SKM-1 (cell line): ENCODE data around the gene LMNA.
"Not testable (repeated sequence)": the region's sequence is repeated elsewhere in the genome, so short reads cannot be mapped to it uniquely, and the experiment has no call there.

ENCODE experiments used
- DNase-seq: peaks from one replicate; lab custom pipeline; 2025; ENCODE audit not compliant: unreplicated experiment; lab: John Stamatoyannopoulos, UW

The LMNA gene

DNA sequence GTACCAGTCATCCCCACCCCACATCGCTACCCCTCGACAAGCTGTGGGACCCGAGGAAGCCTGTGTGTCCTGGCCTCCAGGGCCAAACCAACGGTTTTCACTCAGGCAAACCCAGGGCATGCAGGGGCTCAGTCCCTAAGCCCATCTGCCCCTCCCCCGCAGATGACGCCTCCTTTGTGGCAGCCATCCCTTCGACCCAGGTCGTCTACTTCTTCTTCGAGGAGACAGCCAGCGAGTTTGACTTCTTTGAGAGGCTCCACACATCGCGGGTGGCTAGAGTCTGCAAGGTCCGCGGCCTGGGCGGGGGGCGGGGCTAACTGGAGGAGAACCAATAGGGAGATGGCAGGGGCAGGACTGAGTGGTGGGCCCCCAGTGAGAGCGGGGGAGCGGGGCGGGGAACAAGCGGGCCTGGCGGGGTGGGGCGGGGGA, 46.2 kb downstream of the LMNA start:
- no peak for DNase-seq

DNA sequence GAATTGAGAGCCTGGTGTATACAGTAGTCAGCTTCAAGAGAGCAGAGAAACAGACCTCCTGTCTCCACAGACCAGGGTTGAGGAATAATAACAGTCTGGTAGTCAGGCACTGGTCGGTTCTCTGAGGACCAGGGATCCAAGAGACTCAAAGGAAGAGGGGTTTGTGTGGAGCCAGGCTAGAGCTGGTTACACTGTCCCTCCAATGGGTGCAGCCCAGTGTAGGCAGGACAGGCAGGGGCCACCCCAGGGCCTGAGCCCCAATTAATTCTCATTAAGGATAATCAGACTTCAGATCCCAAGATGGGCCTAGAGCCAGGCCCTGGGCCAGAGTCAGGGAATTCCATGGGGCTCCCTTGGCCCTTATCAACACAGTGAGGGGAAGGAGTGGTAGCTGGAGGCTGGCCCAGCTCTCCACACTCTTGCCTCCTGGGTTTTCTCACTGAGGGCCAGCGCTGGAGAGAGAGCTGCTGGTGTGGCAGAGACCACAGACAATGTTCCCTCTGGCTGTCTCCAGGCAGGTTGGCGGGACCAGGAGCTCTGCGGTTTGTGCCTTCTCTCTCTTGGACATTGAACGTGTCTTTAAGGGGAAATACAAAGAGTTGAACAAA, 48.0 kb downstream of the LMNA start:
- DNase-seq = no peak

DNA sequence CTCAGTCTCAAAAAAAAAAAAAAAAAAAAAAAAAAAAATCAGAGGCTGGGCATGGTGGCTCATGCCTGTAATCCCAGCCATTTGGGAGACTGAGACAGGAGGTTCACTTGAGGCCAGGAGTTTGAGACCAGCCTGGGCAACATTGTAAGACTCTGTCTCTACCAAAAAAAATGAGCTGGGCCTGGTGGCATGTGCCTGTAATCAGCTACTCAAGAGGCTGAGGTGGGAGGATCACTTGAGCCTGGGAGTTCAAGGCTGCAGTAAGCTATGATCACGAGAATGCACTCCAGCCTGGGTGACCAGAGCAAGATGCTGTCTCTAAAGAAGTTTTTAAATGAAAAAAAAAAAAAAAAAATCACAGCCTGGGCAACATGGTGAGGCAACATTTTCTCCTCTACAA, 49.2 kb downstream of the LMNA start:
- no peak for DNase-seq

DNA sequence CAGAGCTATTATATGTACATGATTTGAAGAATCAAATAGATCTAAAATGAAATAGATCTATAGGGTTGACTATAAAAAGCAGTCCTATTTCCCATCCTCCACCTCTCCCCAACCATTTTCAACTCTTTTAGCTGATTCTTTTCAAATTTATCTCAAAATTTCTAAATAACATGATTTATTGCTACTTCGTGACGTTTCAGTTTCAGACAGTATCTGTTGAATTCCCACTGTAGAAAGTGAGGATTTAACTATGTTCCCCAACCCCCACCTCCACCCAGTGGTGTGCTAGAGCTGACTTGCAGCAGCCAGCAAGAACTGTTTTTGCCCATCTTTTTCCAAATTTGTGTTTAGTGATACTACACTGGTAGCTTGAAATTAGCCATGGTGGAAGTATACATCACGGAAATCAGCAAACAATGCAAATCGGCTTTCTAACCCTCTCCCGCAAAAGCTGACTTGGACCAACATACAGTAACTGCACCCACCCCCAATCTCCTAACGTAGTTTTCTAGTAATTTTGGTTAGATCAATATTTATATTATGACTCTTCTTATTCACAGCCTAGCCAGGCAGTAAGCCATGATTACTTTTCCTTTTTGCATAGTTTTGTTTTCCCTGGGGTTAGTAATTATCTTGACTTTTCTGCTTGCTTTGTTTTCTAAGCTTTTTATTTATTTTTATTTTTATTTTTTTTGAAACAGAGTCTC, 49.8 kb downstream of the LMNA start:
- no peak for DNase-seq

DNA sequence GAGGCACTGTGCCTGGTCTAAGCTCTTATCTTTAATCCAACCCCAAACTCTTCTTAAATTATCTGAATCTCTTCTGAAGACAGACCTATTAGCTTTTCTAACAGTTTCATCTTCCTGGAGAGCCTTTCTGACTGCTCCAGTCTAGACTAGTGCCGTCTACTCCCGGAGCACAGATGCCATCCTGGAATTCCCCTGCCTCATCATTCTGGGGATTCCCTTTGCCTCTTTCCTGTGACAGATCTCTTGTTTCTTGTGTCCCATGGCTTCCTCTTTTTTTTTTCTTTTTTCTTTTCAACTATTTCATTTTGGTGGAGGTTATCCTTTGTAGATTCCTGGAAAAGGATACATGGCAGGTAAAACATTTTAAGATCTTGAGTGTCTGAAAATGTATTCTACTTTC, 50.6 kb downstream of the LMNA start:
- no peak for DNase-seq

DNA sequence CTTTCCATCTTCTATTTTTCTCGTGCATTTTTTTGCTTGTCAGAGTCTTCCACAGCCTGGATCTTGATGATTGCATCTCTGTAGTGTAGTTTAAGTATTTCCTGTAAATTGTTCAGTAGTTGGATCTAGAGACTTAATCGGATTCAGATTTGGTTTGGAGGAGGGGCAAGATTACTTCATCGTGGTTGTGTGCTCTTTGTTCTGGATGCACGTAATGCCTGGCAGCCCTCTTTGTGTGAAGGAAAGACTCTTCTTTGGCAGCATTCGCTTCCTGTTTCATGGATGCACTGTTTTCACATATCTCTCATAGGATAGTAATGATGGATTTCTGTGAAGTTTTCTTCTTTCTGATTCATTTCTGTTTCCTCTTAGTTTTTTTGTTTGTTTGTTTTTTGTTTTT, 53.0 kb downstream of the LMNA start:
- DNase-seq = no peak

DNA sequence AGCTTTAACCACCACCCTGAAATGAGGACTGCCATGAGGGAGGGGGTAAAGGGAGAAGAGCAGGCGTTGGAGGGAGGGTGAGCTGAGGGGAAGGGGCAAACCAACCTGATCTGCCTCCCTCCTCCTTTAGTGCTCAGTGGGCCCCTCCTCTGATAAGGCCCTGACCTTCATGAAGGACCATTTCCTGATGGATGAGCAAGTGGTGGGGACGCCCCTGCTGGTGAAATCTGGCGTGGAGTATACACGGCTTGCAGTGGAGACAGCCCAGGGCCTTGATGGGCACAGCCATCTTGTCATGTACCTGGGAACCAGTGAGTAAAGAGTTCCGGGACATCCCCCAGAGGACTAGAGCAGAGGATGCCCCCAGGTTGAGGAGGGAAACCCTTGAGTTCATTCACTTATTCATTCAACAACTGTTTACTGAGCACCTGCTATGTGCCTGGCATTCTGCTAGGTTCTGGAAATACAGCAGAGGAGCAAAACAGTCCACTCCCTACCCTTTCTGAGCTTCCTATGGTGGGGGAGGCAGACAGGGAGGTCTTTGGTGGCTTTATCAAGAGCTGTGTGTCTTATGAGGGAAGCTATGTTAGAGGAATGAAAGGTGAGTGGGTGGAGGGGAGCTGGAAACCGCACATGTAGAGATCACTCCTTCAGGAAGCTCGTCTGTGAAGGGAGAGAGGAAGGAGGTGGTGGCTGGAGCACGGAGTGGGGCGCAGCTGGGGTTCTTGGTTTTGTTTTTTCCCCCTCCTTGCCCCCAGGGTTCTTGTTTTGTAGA, 58.4 kb downstream of the LMNA start:
- no peak for DNase-seq

DNA sequence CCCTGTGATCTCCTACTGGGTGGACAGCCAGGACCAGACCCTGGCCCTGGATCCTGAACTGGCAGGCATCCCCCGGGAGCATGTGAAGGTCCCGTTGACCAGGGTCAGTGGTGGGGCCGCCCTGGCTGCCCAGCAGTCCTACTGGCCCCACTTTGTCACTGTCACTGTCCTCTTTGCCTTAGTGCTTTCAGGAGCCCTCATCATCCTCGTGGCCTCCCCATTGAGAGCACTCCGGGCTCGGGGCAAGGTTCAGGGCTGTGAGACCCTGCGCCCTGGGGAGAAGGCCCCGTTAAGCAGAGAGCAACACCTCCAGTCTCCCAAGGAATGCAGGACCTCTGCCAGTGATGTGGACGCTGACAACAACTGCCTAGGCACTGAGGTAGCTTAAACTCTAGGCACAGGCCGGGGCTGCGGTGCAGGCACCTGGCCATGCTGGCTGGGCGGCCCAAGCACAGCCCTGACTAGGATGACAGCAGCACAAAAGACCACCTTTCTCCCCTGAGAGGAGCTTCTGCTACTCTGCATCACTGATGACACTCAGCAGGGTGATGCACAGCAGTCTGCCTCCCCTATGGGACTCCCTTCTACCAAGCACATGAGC, 62.2 kb downstream of the LMNA start:
- DNase-seq = no peak

DNA sequence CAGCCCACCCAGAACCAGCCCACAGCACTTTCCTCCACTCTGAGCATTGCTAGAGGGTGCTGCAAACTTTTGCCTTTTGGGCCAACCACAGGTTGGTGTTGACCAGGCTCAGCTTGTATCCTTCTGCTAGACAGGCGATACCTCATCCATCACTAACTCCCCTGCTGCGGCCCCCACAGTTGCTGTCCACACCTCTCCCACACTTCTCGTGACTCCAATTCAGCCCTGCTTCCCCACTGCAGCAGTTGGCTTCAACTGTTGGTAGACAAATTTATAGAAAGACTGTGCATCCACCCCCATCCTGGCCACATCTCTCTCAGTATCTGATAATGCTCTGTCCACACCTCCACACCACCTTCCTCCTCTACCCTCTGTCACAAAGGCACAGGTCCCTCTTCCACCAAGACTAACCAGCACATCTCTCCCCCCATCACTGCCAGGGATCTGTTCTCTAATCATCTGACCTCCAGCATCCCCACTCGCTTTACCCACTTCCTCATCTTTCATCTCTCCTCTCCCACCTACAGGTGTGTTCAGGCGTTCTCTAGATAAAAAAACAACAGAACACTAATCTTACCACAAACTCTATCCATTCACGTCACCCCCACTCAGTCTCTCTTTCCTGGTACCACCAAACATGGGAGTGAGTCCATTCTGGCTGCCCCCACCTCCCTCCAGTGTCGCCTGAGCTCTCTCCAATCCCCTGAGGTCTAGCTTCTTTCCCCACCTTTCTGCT, 63.6 kb downstream of the LMNA start:
- no peak for DNase-seq

DNA sequence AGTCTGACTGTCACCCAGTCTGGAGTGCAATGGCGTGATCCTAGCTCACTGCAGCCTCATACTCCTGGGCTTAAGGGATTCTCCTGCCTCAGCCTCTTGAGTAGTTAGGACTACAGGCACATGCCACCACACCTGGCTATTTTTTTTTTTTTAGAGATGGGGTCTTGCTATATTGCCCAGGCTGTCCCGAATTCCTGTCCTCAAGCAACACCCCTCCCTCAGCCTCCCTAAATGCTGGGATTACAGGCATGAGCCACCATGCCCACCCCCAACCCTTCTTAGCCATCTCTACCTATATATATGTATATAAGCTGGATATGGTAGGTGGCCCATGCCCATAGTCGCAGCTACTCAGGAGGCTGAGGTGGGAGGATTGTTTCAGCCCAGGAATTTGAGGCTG, 66.0 kb downstream of the LMNA start:
- DNase-seq = no peak

DNA sequence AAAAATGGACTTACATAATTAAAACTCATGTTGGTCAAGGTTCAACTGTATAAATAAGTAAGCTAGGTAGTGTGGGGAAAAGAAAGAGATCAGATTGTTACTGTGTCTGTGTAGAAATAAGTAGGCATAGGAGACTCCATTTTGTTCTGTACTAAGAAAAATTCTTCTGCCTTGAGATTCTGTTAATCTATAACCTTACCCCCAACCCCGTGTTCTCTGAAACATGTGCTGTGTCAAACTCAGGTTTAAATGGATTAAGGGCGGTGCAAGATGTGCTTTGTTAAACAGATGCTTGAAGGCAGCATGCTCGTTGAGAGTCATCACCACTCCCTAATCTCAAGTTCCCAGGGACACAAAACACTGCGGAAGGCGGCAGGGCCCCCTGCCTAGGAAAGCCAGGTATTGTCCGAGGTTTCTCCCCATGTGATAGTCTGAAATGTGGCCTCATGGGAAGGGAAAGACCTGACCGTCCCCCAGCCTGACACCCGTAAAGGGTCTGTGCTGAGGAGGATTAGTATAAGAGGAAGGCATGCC, 66.9 kb downstream of the LMNA start:
- DNase-seq = not testable (repeated sequence)

DNA sequence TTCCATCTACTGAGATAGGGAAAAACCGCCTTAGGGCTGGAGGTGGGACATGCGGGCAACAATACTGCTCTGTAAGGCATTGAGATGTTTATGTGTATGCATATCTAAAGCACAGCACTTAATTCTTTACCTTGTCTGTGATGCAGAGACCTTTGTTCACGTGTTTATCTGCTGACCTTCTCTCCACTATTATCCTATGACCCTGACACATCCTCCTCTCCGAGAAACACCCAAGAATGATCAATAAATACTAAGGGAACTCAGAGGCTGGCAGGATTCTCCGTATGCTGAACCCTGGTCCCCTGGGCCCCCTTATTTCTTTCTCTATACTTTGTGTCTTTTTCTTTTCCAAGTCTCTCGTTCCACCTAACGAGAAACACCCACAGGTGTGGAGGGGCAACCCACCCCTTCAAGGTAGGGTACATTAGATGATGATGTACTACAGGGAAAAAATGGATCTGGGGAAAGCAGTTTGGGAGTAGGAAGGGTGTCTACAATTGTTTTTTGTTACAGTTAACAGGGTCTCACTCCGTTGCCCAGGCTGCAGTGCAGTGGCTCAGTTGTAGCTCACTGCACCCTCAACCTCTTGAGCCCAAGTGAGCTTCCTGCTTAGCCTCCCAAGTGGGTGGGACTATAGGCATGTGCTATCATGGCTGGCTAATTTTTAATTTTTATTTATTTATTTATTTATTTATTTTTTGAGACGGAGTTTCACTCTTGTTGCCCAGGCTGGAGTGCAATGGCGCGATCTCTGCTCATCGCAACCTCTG, 67.7 kb downstream of the LMNA start:
- DNase-seq = not testable (repeated sequence)

DNA sequence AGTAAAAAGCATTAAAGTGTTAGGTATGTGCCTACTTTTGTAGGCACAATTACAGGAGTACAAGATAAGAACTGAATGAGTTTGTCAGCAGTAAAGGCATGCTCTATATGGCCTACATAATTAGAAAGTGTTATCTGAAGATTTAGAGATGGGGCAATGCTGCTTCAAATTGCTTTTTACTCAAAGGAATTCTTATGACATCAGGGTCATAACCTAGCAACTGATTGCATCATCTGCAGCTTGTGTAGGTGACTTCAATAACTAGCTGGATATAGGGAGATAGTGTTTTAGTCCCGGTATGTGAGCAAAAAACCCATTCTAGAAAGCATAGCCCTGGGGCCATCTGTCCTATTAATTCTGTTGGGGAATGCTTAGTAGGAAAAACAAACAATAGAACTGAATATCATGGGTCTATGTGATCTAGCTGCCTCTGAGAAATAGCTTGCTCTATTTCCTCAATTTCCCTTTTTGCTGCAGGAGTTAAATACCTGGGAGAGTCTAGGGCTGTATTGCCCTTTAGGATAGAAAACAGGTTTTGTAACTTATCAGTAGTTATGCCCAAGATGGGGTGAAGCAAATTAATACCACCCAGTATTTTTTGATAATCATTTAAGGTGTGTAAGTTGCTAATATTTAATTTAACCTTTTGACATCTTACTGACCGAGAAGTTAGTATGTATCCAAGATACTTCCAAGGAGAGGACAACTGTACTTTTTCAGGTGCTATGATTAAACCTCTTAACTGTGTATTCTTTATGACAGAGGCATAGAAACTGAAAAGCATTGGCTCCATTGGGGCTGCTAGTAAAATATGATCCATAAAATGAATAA, 72.1 kb downstream of the LMNA start:
- DNase-seq = not testable (repeated sequence)
